IMR-90 (cell line): ENCODE data around the gene SYNPR. TPM values are rescaled to one million over a fixed set of nuclear protein-coding genes. Genes with fewer than 3 reads are reported as not detected.
"Not testable (repeated sequence)": the region's sequence is repeated elsewhere in the genome, so short reads cannot be mapped to it uniquely, and the experiment has no call there.

ENCODE experiments used
- ATAC-seq: fragments of 200-7000 bp; cut with Tn5 transposase; 2 replicates; pipeline ENCODE4 v1.9.1; 2020; ENCODE audit warnings: low read depth, mild to moderate bottlenecking, moderate library complexity
- BruUV-seq: library from RNA; stranded (reverse); fragments of 400-500 nt; replicated peaks from 2 replicates; lab custom pipeline; 2021; lab: Mats Ljungman, UMichigan
- CTCF ChIA-PET: fragments of 300-600 bp; formaldehyde crosslinking; extraction: SDS; loops from one replicate; lab custom pipeline; 2021; ENCODE audit warnings: antibody characterized with exemption; lab: Yijun Ruan, JAX
- POLR2A ChIA-PET: fragments of 300-600 bp; sonication (Branson Sonifier 250); formaldehyde crosslinking; loops from one replicate; lab custom pipeline; 2022; ENCODE audit warnings: antibody characterized with exemption; ENCODE audit not compliant: unreplicated experiment; lab: Charles Lee
- DNase-seq: peaks from one replicate; pipeline ENCODE4 v3.0.0; 2013
- H2AFZ ChIP-seq: replicated peaks from 2 replicates; pipeline ENCODE3; 2013; ENCODE audit warnings: low read length, mild to moderate bottlenecking; ENCODE audit not compliant: poor library complexity
- H2AK5ac ChIP-seq: 2 replicates; pipeline ENCODE4 v1.6.1; 2013; ENCODE audit warnings: low read depth, low read length, inconsistent platforms
- H2AK9ac ChIP-seq: replicated peaks from 2 replicates; pipeline ENCODE3; 2013; ENCODE audit warnings: mild to moderate bottlenecking, low read depth, low read length, moderate library complexity; ENCODE audit not compliant: poor library complexity
- H2BK120ac ChIP-seq: 2 replicates; pipeline ENCODE4 v1.6.1; 2013; ENCODE audit warnings: low read depth, low read length, inconsistent platforms
- H2BK15ac ChIP-seq: 3 replicates; pipeline ENCODE4 v1.6.1; 2013; ENCODE audit warnings: low read depth, low read length, inconsistent platforms
- H2BK20ac ChIP-seq: 2 replicates; pipeline ENCODE4 v1.6.1; 2013; ENCODE audit warnings: low read depth, mild to moderate bottlenecking, inconsistent platforms, low read length, moderate library complexity
- H2BK5ac ChIP-seq: 2 replicates; pipeline ENCODE4 v1.6.1; 2013; ENCODE audit warnings: mild to moderate bottlenecking, low read depth, low read length, inconsistent platforms; ENCODE audit not compliant: poor library complexity, severe bottlenecking
- H3K14ac ChIP-seq: replicated peaks from 2 replicates; pipeline ENCODE4 v1.6.1; 2013; ENCODE audit warnings: low read depth, low read length, inconsistent platforms
- H3K18ac ChIP-seq: 2 replicates; pipeline ENCODE4 v1.6.1; 2013; ENCODE audit warnings: low read depth, low read length, control low read depth
- H3K23ac ChIP-seq: 2 replicates; pipeline ENCODE4 v1.6.1; 2013; ENCODE audit warnings: low read depth, low read length, inconsistent platforms
- H3K27ac ChIP-seq: 2 replicates; pipeline ENCODE4 v1.5.1; 2013; ENCODE audit warnings: mild to moderate bottlenecking, control low read depth, low read length; ENCODE audit not compliant: insufficient read depth
- H3K27me3 ChIP-seq: 2 replicates; pipeline ENCODE4 v1.6.1; 2013; ENCODE audit warnings: low read length; ENCODE audit not compliant: control insufficient read depth, insufficient read depth
- H3K36me3 ChIP-seq: 2 replicates; pipeline ENCODE4 v1.6.1; 2013; ENCODE audit warnings: low read length, mixed read lengths; ENCODE audit not compliant: control insufficient read depth, insufficient read depth
- H3K4ac ChIP-seq: 2 replicates; pipeline ENCODE4 v1.6.1; 2013; ENCODE audit warnings: low read depth, low read length, inconsistent platforms
- H3K4me1 ChIP-seq: 2 replicates; pipeline ENCODE4 v1.6.1; 2013; ENCODE audit warnings: low read length, mixed read lengths; ENCODE audit not compliant: control insufficient read depth, insufficient read depth
- H3K4me2 ChIP-seq: 2 replicates; pipeline ENCODE4 v1.6.1; 2013; ENCODE audit warnings: low read depth, mild to moderate bottlenecking, control low read depth, low read length, moderate library complexity
- H3K4me3 ChIP-seq: 2 replicates; pipeline ENCODE4 v1.5.1; 2013; ENCODE audit warnings: low read depth, mild to moderate bottlenecking, control low read depth, low read length, moderate library complexity; ENCODE audit not compliant: insufficient read depth
- H3K56ac ChIP-seq: 2 replicates; pipeline ENCODE4 v1.6.1; 2013; ENCODE audit warnings: low read length, inconsistent platforms; ENCODE audit not compliant: insufficient read depth; ENCODE audit errors: extremely low read depth
- H3K79me1 ChIP-seq, 2 experiments: 2 replicates each; pipeline ENCODE4 v1.6.1; 2013; ENCODE audit warnings: low read length in 2 of 2, inconsistent platforms in 1 of 2, low read depth in 1 of 2
- H3K9ac ChIP-seq: 2 replicates; pipeline ENCODE4 v1.6.1; 2013; ENCODE audit warnings: low read depth, low read length, control low read depth
- H3K9me1 ChIP-seq: 2 replicates; pipeline ENCODE4 v1.6.1; 2013; ENCODE audit warnings: low read length, inconsistent platforms; ENCODE audit not compliant: insufficient read depth
- H3K9me3 ChIP-seq: 2 replicates; pipeline ENCODE4 v1.6.1; 2013; ENCODE audit warnings: low read length; ENCODE audit not compliant: control insufficient read depth, insufficient read depth
- H4K20me1 ChIP-seq: 2 replicates; pipeline ENCODE4 v1.6.1; 2013; ENCODE audit warnings: low read length, inconsistent platforms; ENCODE audit not compliant: insufficient read depth
- H4K5ac ChIP-seq: 2 replicates; pipeline ENCODE4 v1.6.1; 2013; ENCODE audit warnings: mild to moderate bottlenecking, low read depth, low read length, control low read depth
- H4K8ac ChIP-seq, 2 experiments: 2 replicates each; pipeline ENCODE4 v1.6.1; 2013; ENCODE audit warnings: low read depth in 2 of 2, low read length in 2 of 2, control low read depth in 1 of 2, inconsistent platforms in 1 of 2
- H4K91ac ChIP-seq: 2 replicates; pipeline ENCODE4 v1.6.1; 2013; ENCODE audit warnings: low read depth, low read length, inconsistent platforms; ENCODE audit not compliant: insufficient read depth
- BHLHE40 ChIP-seq: fragments of 150-350 bp; IDR thresholded peaks from 2 replicates; pipeline ENCODE4 v1.6.1; 2016; ENCODE audit warnings: mild to moderate bottlenecking, low read depth, low read length
- MAFK ChIP-seq: IDR thresholded peaks from 2 replicates; pipeline ENCODE4 v1.6.1; 2012; ENCODE audit warnings: low read depth, low read length, improper control_type of control experiment
- NFE2L2 ChIP-seq: fragments of 150-350 bp; IDR thresholded peaks from 2 replicates; pipeline ENCODE4 v1.6.1; 2016; ENCODE audit warnings: low read depth, mild to moderate bottlenecking, low read length
- RCOR1 ChIP-seq: IDR thresholded peaks from 2 replicates; pipeline ENCODE4 v1.6.1; 2012; ENCODE audit warnings: mild to moderate bottlenecking, low read length, improper control_type of control experiment; ENCODE audit not compliant: insufficient replicate concordance
- WGBS, 2 experiments: methylation state at CpG; one replicate each; pipeline versions ENCODE4 v1.1.5 to v1.1.7; 2013; ENCODE audit warnings: missing lambda C conversion rate in 2 of 2; ENCODE audit not compliant: insufficient read length in 1 of 2; ENCODE audit errors: extremely low coverage in 2 of 2; 5-methylcytosine and 5-hydroxymethylcytosine counted together
- dilution Hi-C: fragments of 300-500 bp; cut with HindIII; formaldehyde crosslinking; loops from one replicate; pipeline ENCODE4 v1.14.3; 2018; ENCODE audit warnings: low sequenced_read_pairs; ENCODE audit not compliant: unreplicated experiment
- in situ Hi-C: fragments of 300-500 bp; cut with MboI; formaldehyde crosslinking; loops from 3 replicates; pipeline ENCODE4 v1.14.3; 2019; ENCODE audit warnings: low sequenced_read_pairs, inconsistent platforms, mixed read lengths
- intact Hi-C: fragments of 100-400 bp; cut with micrococcal nuclease; formaldehyde crosslinking; loops from 2 replicates; pipeline ENCODE4 v1.10.0; 2022
- polyA plus RNA-seq, 3 experiments: library from polyadenylated mRNA; depleted of rRNA; stranded (reverse); fragments of >200 nt; gene quantifications; 2 replicates each; pipeline ENCODE4 v1.2.3, GENCODE V29; 2012; ENCODE audit warnings: low replicate concordance in 1 of 3
- total RNA-seq: library from RNA; depleted of rRNA; stranded (reverse); fragments of >200 nt; gene quantifications from 2 replicates; pipeline ENCODE4 v1.2.3, GENCODE V29; 2012

Gene SYNPR
- total and polyA plus RNA-seq, 2 of the 4 experiments (the other 2 are of a cell fraction) = not detected

DNA sequence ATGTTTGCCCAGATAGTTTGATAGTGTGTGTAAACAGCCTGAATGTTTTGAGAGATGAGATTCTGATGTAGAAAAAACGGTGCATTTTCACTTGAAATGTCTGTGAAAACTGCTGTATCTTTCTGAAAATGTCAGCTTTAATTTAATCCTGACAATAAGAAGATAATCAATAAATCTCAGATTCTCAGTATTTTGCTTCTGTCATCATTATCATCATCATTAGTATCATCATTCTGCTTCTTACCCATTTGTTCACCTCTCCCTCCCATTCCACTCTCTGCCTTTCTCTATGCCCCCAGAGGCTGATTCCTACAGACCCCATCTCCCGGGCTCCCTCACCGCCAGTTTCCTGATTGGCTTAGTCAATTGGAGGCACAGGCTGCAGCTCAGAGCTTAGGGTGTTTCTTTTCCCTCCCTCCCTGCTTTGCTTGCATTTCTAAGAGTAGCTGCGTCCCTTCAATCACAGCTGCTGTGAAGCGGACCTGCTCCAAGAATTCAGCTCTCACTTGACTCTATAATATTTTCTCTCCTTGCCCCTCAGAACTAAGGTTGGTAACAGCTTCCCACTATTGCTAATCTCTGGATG, 366.2 kb downstream of the SYNPR start:
- TF ChIP-seq RCOR1 (no peak), BHLHE40 (no peak), NFE2L2 (no peak), MAFK (peak; percentile 54)
- Histone ChIP-seq H3K79me1 (no peaks in the 10 kb centered on the region), H2BK15ac (no peak overlapping the region), H3K27me3 (no peaks in the 10 kb centered on the region), H3K4me1 (no peaks in the 10 kb centered on the region), H3K9me1 (no peaks in the 10 kb centered on the region), H3K4ac (no peak overlapping the region), H3K9ac (no peak overlapping the region), H2AK9ac (no peak overlapping the region), H4K91ac (no peak overlapping the region), H4K8ac (no peak overlapping the region), H3K56ac (no peak overlapping the region), H3K23ac (no peak overlapping the region), H3K18ac (no peak overlapping the region), H3K14ac (no peak overlapping the region), H2BK20ac (no peak overlapping the region), H3K4me2 (no peak overlapping the region), H2BK120ac (no peak overlapping the region), H3K27ac (no peak overlapping the region), H3K36me3 (no peaks in the 10 kb centered on the region), H2AK5ac (no peak overlapping the region), H2AFZ (no peak overlapping the region), H4K20me1 (no peaks in the 10 kb centered on the region), H4K5ac (no peak overlapping the region), H2BK5ac (no peak overlapping the region), H3K9me3 (no peaks in the 10 kb centered on the region), H3K4me3 (no peak overlapping the region)
- dilution Hi-C loops (no loop called here), intact Hi-C loops (no loop called here), in situ Hi-C loops (no loop called here)
- 29% methylated on average over 2 of the region's 5 CpGs; no CpG with 5 or more reads in 1 of the 2 experiments for WGBS, 2 experiments
- BruUV-seq = no TSS peak
- no peak for DNase-seq
- CTCF ChIA-PET = interaction anchor here (0.6 kb wide), 2 partner anchors 75 to 1019 kb away, joined by 3 to 4 read pairs; no protein-coding TSS in a partner anchor
- no peak for ATAC-seq
- POLR2A ChIA-PET = no interaction called here

DNA sequence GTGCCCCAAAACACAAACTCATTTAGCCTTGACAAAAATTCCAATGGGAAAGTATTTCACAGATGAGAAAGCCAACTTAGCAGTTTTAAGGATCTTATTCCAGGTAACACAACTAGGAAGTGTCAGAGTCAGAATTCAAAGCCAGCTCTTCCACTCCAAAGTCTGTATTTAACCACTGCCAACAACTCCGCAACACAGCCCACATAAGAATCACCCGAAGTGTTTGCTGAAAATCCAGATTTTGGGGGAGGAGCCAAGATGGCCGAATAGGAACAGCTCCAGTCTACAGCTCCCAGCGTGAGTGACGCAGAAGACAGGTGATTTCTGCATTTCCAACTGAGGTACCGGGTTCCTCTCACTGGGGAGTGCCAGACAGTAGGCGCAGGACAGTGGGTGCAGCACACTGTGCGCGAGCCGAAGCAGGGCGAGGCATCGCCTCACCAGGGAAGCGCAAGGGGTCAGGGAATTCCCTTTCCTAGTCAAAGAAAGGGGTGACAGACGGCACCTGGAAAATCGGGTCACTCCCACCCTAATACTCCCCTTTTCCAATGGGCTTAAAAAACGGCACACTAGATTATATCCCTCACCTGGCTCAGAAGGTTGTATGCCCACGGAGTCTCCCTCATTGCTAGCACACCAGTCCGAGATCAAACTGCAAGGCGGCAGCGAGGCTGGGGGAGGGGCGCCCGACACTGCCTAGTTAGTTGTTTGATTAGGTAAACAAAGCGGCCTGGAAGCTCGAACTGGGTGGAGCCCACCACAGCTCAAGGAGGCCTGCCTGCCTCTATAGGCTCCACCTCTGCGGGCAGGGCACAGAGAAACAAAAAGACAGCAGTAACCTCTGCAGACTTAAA, 367.0 kb downstream of the SYNPR start:
- H3K4ac ChIP-seq, H3K4me1 ChIP-seq, H2AFZ ChIP-seq, H2BK5ac ChIP-seq, H4K5ac ChIP-seq, H3K4me2 ChIP-seq, H3K14ac ChIP-seq, H3K27me3 ChIP-seq, H3K9me3 ChIP-seq, DNase-seq, H3K23ac ChIP-seq, H3K4me3 ChIP-seq, H3K18ac ChIP-seq, H3K27ac ChIP-seq, ATAC-seq, H2BK20ac ChIP-seq, POLR2A ChIA-PET, dilution Hi-C loops, H2AK9ac ChIP-seq, intact Hi-C loops, H3K56ac ChIP-seq, in situ Hi-C loops, H3K9me1 ChIP-seq, H2BK120ac ChIP-seq, H4K8ac ChIP-seq, H4K91ac ChIP-seq, H2AK5ac ChIP-seq, H3K36me3 ChIP-seq, BruUV-seq, H3K9ac ChIP-seq, H4K20me1 ChIP-seq, H3K79me1 ChIP-seq, H2BK15ac ChIP-seq, CTCF ChIA-PET: not testable (repeated sequence)
- WGBS, 2 experiments = 54% methylated on average over 2 of the region's 25 CpGs; no CpG with 5 or more reads in 1 of the 2 experiments
